A204.1 (cell line): Measurements from ENCODE around the gene SMARCAD1.
"Not testable (repeated sequence)": the region's sequence is repeated elsewhere in the genome, so short reads cannot be mapped to it uniquely, and the experiment has no call there.

Experiments
- FAIRE-seq: peaks from 2 replicates; lab custom pipeline; 2012; peaks lifted over from hg19 to GRCh38; lab: Jason Lieb, UNC

SMARCAD1 gene

GRCh38 chr4:94298725-94299252 is 91.1 kb downstream of the SMARCAD1 start:
- FAIRE-seq = no peak

DNA sequence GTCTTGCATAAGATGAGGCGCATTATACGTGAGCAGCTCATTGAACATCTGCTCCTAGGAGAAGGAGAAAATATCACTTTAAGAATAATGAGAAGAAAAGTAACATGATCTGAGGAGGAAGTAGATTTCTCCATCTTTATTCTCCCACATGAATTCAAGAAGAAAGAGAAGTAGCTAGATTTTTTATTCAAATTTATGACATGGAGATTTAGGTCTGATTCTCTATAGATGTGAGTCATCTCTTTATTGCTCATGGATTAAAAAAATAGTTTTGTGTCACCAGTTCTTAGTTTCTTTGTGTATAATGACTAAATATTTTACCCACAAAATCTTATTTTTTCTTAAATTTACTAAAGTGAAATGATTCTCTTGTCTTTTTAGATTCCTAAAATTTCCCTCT is 94.5 kb downstream of the SMARCAD1 start:
- no peak for FAIRE-seq

DNA sequence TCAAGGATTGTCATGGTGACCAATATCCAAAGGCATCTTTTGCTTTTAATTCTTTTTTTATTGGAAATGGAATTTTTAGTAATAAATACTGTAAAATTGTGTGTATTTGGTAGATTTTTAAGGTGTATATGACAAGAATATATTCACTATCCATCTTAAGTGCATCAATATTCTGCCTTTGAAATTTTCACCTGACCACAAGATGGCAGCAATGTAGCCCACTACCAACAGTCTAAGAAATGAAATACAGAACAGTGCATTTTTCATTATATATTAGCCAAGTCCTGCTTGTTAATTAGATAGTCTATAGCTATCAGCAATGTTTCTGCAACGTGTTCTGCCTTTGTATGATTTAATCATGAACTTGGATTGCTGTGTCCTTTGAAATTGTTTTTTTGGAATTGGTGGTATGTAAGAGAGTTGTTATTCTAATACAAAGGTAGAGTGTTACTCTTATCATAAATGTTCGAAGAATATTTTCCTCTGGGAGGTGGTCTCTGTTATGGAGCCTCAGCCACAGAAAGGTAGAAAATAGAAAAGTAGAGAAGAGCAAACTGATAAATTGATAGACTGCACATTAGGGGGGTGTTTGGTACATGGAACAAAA is 96.8 kb downstream of the SMARCAD1 start:
- peak; percentile 86 for FAIRE-seq

GRCh38 chr4:94305466-94306225 is 98.0 kb downstream of the SMARCAD1 start:
- FAIRE-seq = no peak

DNA sequence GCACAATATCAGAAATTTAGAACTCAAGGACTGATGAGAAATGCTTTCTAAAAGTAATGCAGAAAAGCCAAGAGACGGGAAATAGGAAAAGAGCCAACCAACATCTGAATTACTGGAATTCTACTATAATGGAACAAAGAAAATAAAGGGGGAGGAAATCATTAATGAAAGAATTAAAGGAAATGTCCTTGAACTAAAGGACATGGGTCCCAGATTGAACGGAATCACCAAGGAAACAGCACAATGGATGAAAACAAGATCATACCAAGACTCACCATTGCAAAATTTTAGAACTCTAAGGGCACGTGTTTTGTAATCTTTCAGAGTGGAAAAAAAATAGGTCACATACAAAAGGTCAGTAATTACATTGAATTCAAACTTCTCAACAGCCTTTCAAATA is 99.0 kb downstream of the SMARCAD1 start:
- FAIRE-seq = no peak

DNA sequence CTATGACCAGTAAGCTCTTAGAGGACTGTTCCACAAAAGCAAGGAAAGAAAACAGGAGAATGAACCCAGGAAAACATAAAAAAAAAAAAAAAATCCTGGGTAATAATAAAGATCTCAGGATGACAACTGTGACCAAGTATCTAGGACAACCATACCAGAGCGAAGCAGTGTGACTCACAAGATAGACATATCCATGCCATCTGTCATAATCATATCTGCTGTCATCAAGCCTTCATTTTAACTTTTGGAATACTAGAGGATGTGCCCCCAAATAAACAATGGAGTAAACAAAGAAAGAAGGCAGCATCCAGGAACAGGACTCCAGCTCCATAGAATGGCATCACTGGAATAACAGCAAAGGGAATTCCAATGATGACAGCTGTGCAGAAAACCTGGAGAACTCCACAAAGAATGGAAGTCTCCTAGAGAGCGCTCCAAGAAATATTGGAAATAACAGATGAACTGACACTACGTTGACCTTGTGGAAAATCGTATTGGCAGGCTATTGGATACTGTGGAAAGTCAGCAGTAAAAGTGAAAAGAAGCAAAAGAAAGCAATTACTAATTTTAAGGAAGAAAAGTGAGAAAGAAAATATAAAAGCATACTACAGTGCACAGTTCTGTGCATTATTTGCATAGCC is 99.7 kb downstream of the SMARCAD1 start:
- no peak for FAIRE-seq

- FAIRE-seq = not testable (repeated sequence)
Observed at GRCh38 chr4:94319927-94320326, 112.3 kb downstream of the SMARCAD1 start.

GRCh38 chr4:94325835-94326234 is 118.2 kb downstream of the SMARCAD1 start:
- no peak for FAIRE-seq

GRCh38 chr4:94329933-94330332 is 122.3 kb downstream of the SMARCAD1 start:
- no peak for FAIRE-seq

GRCh38 chr4:94332983-94333590 is 125.4 kb downstream of the SMARCAD1 start:
- FAIRE-seq = no peak

DNA sequence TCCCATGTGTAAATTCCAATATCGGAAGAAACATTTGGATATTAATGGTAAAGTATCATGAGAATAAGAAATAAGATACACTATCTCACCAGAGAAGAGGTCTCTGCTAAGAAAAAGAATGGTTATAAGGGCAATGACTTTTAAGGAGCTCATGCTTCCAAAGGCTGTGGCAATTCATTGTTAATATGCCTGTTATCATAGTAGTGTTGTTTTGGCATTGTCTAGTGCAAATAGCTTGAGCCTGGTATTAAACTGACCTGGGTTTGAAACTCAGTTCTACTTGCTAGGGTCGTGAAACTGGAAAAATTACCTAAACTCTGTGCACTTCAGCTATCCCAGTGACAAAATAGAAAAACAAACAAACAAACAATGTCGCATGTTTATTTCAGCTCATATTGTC is 126.2 kb downstream of the SMARCAD1 start:
- no peak for FAIRE-seq

DNA sequence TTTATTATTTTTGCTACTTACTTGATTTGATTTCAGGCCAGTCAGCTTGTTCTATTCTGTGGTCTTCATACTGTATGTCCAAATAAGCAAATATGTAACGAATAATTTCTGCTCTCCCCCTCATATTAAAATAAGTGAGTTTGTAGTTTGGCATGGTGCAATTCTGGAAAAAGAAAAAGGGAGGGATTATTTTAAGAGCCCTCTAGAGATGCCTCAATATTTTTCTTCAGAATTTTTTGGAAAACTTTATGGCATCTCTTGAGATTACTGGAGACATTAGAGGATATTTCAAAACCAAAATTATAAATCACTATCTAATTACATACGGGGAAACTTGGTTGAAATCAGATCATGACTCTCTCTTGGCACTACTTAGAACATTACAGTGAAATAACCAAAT is 126.8 kb downstream of the SMARCAD1 start:
- FAIRE-seq = no peak

GRCh38 chr4:94334962-94335361 is 127.3 kb downstream of the SMARCAD1 start:
- no peak for FAIRE-seq

DNA sequence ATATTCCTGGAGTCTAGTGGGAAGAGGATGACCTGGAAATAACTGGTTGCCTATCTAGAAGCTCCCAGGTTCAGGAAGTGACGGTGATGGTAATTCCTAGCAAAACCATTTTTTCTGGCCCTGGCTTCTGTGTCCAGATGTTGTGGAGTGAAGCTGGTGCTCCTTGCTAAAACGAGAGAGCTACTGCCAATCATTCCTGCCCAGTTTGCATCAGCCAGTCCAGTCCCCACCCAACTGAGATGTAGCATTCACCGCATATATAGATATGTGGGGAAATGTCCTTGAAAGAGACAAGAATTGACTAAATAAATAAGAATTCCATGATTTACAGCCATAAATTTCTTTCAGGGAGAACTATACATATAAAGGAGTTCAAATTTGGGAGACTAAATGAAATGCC is 128.6 kb downstream of the SMARCAD1 start:
- no peak for FAIRE-seq

DNA sequence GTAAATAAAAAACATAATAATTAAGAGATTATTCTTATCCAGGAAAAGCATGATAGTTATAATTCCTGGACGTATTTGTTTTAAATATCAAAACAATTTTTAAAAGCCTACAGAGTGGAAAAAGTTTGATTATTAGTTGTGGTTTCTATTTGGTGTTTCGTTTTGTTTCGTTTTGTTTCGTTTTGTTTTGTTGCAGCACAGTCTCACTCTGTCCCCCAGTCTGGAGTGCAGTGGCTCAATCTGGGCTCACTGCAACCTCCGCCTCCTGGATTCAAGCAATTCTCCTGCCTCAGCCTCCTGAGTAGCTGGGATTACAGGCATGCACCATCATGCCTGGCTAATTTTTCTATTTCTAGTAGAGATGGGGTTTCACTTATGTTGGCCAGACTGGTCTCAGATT is 129.1 kb downstream of the SMARCAD1 start:
- peak; percentile 37 for FAIRE-seq

DNA sequence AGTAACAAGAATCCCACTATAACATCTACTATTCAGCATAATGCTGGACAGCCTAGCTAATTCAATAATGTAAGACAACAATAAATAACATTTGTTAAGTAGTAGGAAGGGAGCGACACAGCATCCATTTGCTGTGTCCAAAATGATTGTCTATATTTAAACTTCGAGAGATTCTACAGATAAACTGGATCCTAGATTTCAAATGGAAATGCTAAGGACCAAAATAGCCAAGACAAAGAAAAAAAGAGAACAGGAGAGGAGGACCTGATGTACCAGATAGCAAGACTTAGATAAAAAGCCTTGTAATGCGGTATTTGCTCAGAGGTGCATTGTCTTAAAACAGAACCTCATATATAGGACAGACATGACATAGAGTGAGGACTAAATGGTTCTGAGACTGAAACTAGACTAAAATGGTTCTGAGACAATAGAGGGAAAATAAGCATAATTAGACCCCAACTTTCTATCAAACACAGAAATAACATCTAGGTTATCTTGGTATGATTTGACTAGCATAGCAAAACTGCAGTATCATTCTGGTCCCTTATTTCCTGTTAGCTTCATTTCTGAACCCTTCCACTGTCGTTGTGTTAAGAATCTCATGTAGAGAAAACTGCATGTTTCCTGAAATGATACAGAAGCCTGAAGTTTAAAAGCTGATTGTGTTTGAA is 131.2 kb downstream of the SMARCAD1 start:
- no peak for FAIRE-seq

DNA sequence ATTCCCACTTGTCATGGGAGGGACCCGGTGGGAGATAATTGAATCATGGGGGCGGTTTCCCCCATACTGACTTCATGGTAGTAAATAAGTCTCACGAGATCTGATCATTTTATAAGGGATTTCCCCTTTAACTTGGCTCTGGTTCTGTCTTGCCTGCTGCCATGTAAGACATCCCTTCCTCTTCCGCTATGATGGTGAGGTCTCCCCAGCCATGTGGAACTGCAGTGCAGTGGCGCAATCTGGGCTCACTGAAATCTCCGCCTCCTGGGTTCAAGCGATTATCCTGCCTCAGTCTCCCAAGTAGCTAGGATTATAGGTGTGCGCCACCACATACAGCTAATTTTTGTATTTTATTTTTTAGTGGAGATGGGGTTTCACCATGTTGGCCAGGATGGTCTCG is 132.1 kb downstream of the SMARCAD1 start:
- FAIRE-seq = no peak
